NT2/D1 (cell line): Measurements from ENCODE around the gene RTBDN.
"Not testable (repeated sequence)": the region's sequence is repeated elsewhere in the genome, so short reads cannot be mapped to it uniquely, and the experiment has no call there.

Source experiments
- DNase-seq: peaks from one replicate; pipeline ENCODE4 v3.0.0-alpha.2; 2011; ENCODE audit warnings: low read depth, low spot score
- H3K27me3 ChIP-seq: 2 replicates; pipeline ENCODE4 v1.6.0; 2011; ENCODE audit warnings: mild to moderate bottlenecking; ENCODE audit not compliant: insufficient read length, insufficient read depth
- H3K36me3 ChIP-seq: 2 replicates; pipeline ENCODE4 v1.6.1; 2011; ENCODE audit warnings: mild to moderate bottlenecking, low read length, mixed read lengths; ENCODE audit not compliant: insufficient read depth, insufficient read length
- H3K4me1 ChIP-seq: 2 replicates; pipeline ENCODE4 v1.5.1; 2011; ENCODE audit not compliant: insufficient read depth, insufficient read length
- H3K4me3 ChIP-seq: 2 replicates; pipeline ENCODE4 v1.5.1; 2011; ENCODE audit warnings: low read depth; ENCODE audit not compliant: insufficient read length
- H3K9ac ChIP-seq: 2 replicates; pipeline ENCODE4 v1.6.0; 2011; ENCODE audit warnings: low read depth; ENCODE audit not compliant: insufficient read length
- H3K9me3 ChIP-seq: 2 replicates; pipeline ENCODE4 v1.5.1; 2011; ENCODE audit warnings: mild to moderate bottlenecking, low read length; ENCODE audit not compliant: insufficient read depth
- SUZ12 ChIP-seq: IDR thresholded peaks from 2 replicates; pipeline ENCODE4 v1.6.1; 2011; ENCODE audit not compliant: insufficient read length, insufficient read depth; ENCODE audit errors: extremely low read depth
- YY1 ChIP-seq: IDR thresholded peaks from 2 replicates; pipeline ENCODE4 v1.6.1; 2011; ENCODE audit not compliant: insufficient read length, insufficient read depth
- ZNF274 ChIP-seq: IDR thresholded peaks from 2 replicates; pipeline ENCODE4 v1.6.1; 2011; ENCODE audit warnings: mild to moderate bottlenecking, low read depth, low read length

RTBDN gene

DNA sequence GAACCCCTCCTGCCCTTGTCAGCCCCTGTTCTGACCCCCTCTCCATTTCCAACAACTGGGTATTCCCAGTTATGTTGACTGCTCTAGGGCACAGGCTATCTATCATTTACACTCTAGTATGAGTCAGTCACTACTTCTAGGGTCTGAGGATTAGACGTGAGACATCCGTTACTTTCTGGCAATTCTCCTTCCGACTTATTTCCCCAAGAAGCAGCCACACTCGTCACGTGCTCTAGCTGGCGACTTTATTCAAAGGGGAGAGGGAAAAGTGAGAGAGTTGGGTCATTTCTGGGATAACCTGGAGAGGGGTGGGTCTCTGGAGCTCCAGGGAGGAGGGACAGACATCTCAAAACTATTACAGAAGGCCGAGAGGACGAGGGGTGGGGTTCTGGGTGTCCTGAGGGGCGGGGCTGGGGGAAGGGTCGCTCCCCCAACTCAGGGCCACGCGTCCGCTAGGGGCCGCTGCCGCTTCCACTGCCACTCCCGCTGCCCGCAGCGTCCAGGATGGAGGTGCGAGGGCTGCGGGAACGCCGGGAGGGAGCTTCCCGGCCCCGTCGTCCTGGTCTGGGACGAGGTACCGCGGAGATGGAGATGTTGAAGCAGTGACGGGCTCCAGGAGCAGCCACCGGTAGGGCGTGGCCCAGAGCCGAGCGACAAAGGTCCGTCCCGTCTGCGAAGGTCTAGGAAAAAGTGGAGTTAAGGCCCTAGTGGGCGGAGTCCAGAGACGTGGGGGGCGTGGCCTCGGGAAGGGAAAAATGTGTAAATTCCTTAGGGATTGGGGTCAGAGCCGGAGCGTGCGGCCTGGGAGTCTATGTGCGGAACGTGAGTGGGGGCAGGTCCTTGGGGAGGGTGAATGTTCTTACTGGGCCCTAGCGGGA, 8.9 kb downstream of the RTBDN start:
- Histone ChIP-seq H3K9me3 (no peaks in the 10 kb centered on the region), H3K4me3 (peak overlapping the region; percentile 38), H3K27me3 (no peaks in the 10 kb centered on the region), H3K9ac (peak overlapping the region; percentile 80), H3K4me1 (peaks cover 4% of the 10 kb centered on the region), H3K36me3 (no peaks in the 10 kb centered on the region)
- no peak for TF ChIP-seq SUZ12
- TF ChIP-seq YY1: no peak
- no peak for TF ChIP-seq ZNF274
- peak; percentile 79 for DNase-seq

DNA sequence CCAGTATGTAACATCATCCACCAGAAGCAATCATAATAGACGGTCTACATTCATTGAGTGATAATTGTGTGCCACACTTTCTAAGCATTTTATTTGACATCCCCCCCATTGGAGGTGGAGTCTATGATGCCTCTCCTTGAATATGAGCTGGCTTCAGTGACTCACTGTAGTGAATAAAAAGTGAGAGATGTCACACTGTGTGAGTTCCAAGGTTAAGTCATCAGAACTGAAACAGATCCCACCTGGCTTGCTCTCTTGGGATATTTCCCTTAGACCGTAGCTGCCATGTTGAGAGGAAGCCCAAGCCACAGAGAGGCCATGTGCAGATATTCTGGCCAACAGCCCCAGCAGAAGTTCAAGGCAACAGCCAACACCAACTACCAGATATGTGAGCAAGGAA, 12.6 kb downstream of the RTBDN start:
- H3K4me1 ChIP-seq: peaks cover 4% of the 10 kb centered on the region
- no peaks in the 10 kb centered on the region for H3K9me3 ChIP-seq
- H3K9ac ChIP-seq: no peak overlapping the region
- no peak overlapping the region for H3K4me3 ChIP-seq
- TF ChIP-seq ZNF274 (no peak), YY1 (no peak)
- no peak for DNase-seq
- peaks cover 9% of the 10 kb centered on the region for H3K36me3 ChIP-seq
- no peaks in the 10 kb centered on the region for H3K27me3 ChIP-seq

DNA sequence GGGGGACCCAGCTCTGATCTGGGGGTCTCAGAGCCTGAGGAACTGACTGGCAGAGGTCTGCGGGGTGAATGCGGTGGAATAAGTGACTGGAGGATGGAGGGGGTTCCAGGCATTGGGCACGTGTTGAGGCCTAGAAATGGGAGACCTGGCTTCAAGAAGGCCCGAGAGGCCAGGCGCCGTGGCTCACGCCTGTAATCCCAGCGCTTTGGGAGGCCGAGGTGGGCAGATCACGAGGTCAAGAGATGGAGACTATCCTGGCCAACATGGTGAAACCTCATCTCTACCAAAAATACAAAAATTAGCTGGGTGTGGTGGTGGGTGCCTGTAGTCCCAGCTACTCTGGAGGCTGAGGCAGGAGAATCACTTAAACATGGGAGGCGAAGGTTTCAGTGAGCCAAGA, 16.6 kb downstream of the RTBDN start:
- not testable (repeated sequence) for H3K9ac ChIP-seq, DNase-seq, H3K9me3 ChIP-seq, H3K4me1 ChIP-seq, H3K27me3 ChIP-seq, H3K4me3 ChIP-seq
- peaks cover 40% of the 10 kb centered on the region for H3K36me3 ChIP-seq

DNA sequence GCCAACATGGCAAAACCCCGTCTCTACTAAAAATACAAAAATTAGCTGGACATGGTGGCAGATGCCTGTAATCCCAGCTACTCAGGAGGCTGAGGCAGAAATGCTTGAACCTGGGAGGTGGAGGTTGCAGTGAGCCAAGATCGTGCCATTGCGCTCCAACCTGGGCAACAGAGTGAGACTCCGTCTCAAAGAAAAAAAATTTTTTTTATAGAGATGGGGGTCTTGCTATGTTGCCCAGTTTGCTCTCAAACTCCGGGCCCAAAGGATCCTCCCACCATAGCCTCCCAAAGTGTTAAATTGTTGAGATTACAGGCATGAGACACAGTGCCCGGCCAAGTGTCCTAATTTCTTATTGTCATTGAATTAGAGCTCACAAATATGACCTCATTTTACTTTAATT, 17.2 kb downstream of the RTBDN start:
- not testable (repeated sequence) for H3K9ac ChIP-seq, H3K4me1 ChIP-seq, H3K27me3 ChIP-seq, H3K9me3 ChIP-seq, H3K4me3 ChIP-seq, DNase-seq
- peaks cover 46% of the 10 kb centered on the region for H3K36me3 ChIP-seq

DNA sequence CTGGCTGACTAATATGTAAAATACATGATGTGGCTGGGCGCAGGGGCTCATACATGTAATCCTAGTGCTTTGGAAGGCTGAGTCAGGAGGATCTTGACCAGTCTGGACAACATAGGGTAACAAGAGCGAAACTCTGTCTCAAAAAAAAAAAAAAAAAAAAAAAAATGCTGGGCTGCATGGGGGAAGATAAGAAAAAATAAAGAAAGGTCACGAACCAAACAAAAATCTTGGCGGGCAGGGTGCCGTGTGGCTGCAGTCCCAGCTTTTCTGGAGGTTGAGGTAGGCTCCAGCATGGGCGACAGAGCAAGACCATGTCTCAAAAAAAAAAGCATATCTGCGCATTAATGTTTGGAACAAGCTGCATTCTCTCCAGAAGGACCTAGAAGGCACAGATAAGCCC, 19.3 kb downstream of the RTBDN start:
- Histone ChIP-seq H3K4me1 (no peaks in the 10 kb centered on the region), H3K9me3 (no peaks in the 10 kb centered on the region), H3K36me3 (peaks cover 65% of the 10 kb centered on the region), H3K4me3 (no peak overlapping the region), H3K27me3 (no peaks in the 10 kb centered on the region), H3K9ac (no peak overlapping the region)
- no peak for DNase-seq
- TF ChIP-seq YY1 (no peak), ZNF274 (no peak), SUZ12 (no peak)

DNA sequence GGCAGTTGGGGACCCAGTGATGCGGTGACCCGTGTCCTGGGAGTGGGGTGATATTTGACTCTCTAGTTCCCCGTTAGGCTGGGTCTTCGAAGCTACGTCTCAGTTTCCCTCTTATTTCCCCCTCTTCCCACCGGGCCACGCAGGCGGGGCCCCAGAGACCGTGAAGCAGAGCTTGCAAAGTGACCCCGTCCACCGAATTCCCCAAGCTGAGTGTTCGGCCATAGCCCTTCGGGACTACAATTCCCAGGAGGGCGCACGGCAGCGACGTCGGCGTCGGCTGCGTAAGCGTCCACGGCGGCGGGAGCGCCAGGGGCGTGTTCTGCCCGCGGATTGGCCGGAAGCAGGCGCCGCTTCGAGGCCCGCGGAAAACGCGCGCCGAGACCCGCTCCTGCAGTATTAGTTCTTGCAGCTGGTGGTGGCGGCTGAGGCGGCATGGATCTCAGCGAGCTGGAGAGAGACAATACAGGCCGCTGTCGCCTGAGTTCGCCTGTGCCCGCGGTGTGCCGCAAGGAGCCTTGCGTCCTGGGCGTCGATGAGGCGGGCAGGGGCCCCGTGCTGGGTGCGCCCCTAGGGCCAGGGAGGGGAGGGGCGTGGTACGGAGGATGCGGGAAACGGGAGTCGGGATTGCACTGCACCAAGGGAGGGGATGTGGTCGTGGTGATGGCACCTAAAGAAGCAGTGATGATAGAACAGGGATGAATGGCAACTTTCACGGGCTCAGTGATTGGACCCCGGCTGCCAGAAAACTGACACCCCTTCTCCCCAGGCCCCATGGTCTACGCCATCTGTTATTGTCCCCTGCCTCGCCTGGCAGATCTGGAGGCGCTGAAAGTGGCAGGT, 27.9 kb downstream of the RTBDN start, which contains the start of gene RNASEH2A:
RNASEH2A (plus strand) TSS at position 343 of the 840 bp plus-strand sequence; CDS start at position 433, 90 bp downstream.
- peak; percentile 51 for TF ChIP-seq YY1
- no peak for TF ChIP-seq SUZ12
- Histone ChIP-seq H3K27me3 (peaks cover 15% of the 10 kb centered on the region), H3K4me1 (no peaks in the 10 kb centered on the region), H3K9ac (peak within 1 kb of the TSS; percentile 98), H3K36me3 (peaks cover 40% of the 10 kb centered on the region), H3K9me3 (no peaks in the 10 kb centered on the region), H3K4me3 (peak within 1 kb of the TSS; percentile 95)
- peak; percentile 92 for DNase-seq

DNA sequence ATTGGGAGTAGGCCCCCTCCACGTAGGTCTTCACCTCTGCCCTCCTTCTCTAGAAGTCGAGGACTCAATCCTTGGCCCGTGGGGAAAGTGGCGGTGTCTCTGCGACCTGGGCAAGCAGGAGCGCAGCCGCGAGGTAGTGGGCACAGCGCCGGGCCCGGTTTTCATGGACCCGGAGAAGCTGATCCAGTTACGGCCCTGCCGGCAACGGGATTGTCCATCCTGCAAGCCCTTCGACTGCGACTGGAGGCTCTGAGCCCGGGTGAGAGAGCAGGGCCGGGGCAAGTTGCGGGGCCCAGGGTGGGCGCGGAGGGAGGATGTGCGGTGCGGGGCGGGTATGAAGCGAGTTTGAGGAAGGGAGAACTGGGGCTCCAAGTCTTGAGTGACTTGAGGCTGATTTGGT, 30.3 kb downstream of the RTBDN start:
- H3K27me3 ChIP-seq: peaks cover 18% of the 10 kb centered on the region
- H3K4me3 ChIP-seq: no peak overlapping the region
- H3K9me3 ChIP-seq: no peaks in the 10 kb centered on the region
- TF ChIP-seq ZNF274 (no peak), SUZ12 (no peak), YY1 (no peak)
- H3K36me3 ChIP-seq: peaks cover 33% of the 10 kb centered on the region
- no peak for DNase-seq
- peaks cover 7% of the 10 kb centered on the region for H3K4me1 ChIP-seq
- no peak overlapping the region for H3K9ac ChIP-seq
